ENCODE results near the gene PCDHA4. TPM values are rescaled to one million over a fixed set of nuclear protein-coding genes. Genes with fewer than 3 reads are reported as not detected.
"Not testable (repeated sequence)": the region's sequence is repeated elsewhere in the genome, so short reads cannot be mapped to it uniquely, and the experiment has no call there.

PCDHA4 gene
- polyA plus RNA-seq, 4 donors, result 0.19 to 0.57 TPM; not detected in 2

DNA sequence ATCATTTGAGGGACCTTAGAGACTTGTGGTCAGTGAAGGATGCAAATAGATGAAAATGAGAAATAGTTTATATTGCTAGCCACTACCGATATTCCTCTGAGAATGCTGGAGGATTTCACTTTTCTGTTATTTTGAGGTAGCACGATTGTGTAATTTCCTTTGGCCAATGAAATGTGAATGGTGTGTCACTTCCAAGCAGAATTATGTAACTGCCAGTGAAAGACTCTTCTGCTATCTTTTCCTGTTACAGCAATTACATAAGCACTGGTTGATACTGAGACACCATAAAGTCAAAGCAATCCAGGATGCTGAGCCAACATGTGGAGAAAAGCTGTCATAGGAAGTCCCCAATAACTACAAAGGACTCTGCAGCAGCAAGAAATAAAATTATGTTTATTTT is 15.8 kb upstream of the PCDHA4 start:
- Histone ChIP-seq H3K4me3 (ENCODE audit: low read depth in 1 of 3, low read length in 3 of 3) (no peak overlapping the region), H3K4me1 (ENCODE audit: control insufficient read depth in 3 of 3, insufficient read depth in 2 of 3, low read depth in 1 of 3, low read length in 2 of 3) (no peaks in the 10 kb centered on the region), H3K36me3 (ENCODE audit: control insufficient read depth in 3 of 3, insufficient read depth in 2 of 3, low read depth in 1 of 3, low read length in 3 of 3) (no peaks in the 10 kb centered on the region), H3K27ac (ENCODE audit: low read depth in 1 of 3, low read length in 2 of 3) (no peak overlapping the region), H3K9me3 (ENCODE audit: control insufficient read depth in 2 of 2, insufficient read depth in 1 of 2, low read depth in 1 of 2, low read length in 1 of 2) (peaks cover 6 to 46% of the 10 kb centered on the region in 2 donors), H3K27me3 (ENCODE audit: control insufficient read depth in 3 of 3, insufficient read depth in 3 of 3, low read length in 3 of 3) (peaks cover 0 to 15% (median 0%) of the 10 kb centered on the region in 3 donors)
- FAIRE-seq, result no peak
- 33 to 46% (median 45%) methylated on average over 2 of the region's 2 CpGs for WGBS, 3 donors
- DNase-seq, result no peak

- H3K4me1 ChIP-seq (ENCODE audit: control insufficient read depth in 3 of 3, insufficient read depth in 2 of 3, low read depth in 1 of 3, low read length in 2 of 3), result no peaks in the 10 kb centered on the region
- H3K36me3 ChIP-seq (ENCODE audit: control insufficient read depth in 3 of 3, insufficient read depth in 2 of 3, low read depth in 1 of 3, low read length in 3 of 3), result no peaks in the 10 kb centered on the region
- WGBS, 3 donors, result 24 to 41% (median 41%) methylated on average over 27 of the region's 27 CpGs
- H3K9me3 ChIP-seq (ENCODE audit: control insufficient read depth in 2 of 2, insufficient read depth in 1 of 2, low read depth in 1 of 2, low read length in 1 of 2), result peaks cover 9 to 32% of the 10 kb centered on the region in 2 donors
- FAIRE-seq (no peak), DNase-seq (no peak)
- H3K27ac ChIP-seq (ENCODE audit: low read depth in 1 of 3, low read length in 2 of 3), result no peak within 1 kb of the TSS
- peaks cover 0 to 7% (median 0%) of the 10 kb centered on the region in 3 donors for H3K27me3 ChIP-seq (ENCODE audit: control insufficient read depth in 3 of 3, insufficient read depth in 3 of 3, low read length in 3 of 3)
- H3K4me3 ChIP-seq (ENCODE audit: low read depth in 1 of 3, low read length in 3 of 3), result no peak within 1 kb of the TSS
These were observed 12.1 kb upstream of the PCDHA4 start, which contains the start of gene PCDHA2 for GRCh38 chr5:140794595-140795258. PCDHA2 (plus strand) TSS chr5:140794852.

GRCh38 chr5:140795259-140795641 is 11.6 kb upstream of the PCDHA4 start:
- no peaks in the 10 kb centered on the region for H3K4me1 ChIP-seq (ENCODE audit: control insufficient read depth in 3 of 3, insufficient read depth in 2 of 3, low read depth in 1 of 3, low read length in 2 of 3)
- peaks cover 9 to 32% of the 10 kb centered on the region in 2 donors for H3K9me3 ChIP-seq (ENCODE audit: control insufficient read depth in 2 of 2, insufficient read depth in 1 of 2, low read depth in 1 of 2, low read length in 1 of 2)
- DNase-seq (no peak), FAIRE-seq (no peak)
- H3K4me3 ChIP-seq (ENCODE audit: low read depth in 1 of 3, low read length in 3 of 3), result no peak overlapping the region
- no peaks in the 10 kb centered on the region for H3K36me3 ChIP-seq (ENCODE audit: control insufficient read depth in 3 of 3, insufficient read depth in 2 of 3, low read depth in 1 of 3, low read length in 3 of 3)
- WGBS, 3 donors, result 26 to 42% (median 36%) methylated on average over 15 of the region's 15 CpGs
- no peak overlapping the region for H3K27ac ChIP-seq (ENCODE audit: low read depth in 1 of 3, low read length in 2 of 3)
- peaks cover 0 to 7% (median 0%) of the 10 kb centered on the region in 3 donors for H3K27me3 ChIP-seq (ENCODE audit: control insufficient read depth in 3 of 3, insufficient read depth in 3 of 3, low read length in 3 of 3)

DNA sequence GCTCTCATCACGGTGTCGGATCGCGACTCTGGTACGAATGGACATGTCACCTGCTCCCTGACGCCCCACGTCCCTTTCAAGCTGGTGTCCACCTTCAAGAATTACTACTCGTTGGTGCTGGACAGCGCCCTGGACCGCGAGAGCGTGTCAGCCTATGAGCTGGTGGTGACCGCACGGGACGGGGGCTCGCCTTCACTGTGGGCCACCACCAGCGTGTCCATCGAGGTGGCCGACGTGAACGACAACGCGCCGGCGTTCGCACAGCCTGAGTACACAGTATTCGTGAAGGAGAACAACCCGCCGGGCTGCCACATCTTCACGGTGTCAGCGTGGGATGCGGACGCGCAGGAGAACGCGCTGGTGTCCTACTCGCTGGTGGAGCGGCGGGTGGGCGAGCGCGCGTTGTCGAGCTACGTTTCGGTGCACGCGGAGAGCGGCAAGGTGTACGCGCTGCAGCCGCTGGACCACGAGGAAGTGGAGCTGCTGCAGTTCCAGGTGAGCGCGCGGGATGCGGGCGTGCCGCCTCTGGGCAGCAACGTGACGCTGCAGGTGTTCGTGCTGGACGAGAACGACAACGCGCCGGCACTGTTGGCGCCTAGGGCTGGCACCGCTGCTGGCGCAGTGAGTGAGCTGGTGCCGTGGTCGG is 10.7 kb upstream of the PCDHA4 start:
- FAIRE-seq; H3K27me3 ChIP-seq (ENCODE audit: control insufficient read depth in 3 of 3, insufficient read depth in 3 of 3, low read length in 3 of 3); H3K27ac ChIP-seq (ENCODE audit: low read depth in 1 of 3, low read length in 2 of 3); H3K36me3 ChIP-seq (ENCODE audit: control insufficient read depth in 3 of 3, insufficient read depth in 2 of 3, low read depth in 1 of 3, low read length in 3 of 3); DNase-seq; H3K4me1 ChIP-seq (ENCODE audit: control insufficient read depth in 3 of 3, insufficient read depth in 2 of 3, low read depth in 1 of 3, low read length in 2 of 3); H3K4me3 ChIP-seq (ENCODE audit: low read depth in 1 of 3, low read length in 3 of 3): not testable (repeated sequence)
- 62 to 80% (median 78%) methylated on average over 69 to 72 of the region's 72 CpGs for WGBS, 3 donors
- H3K9me3 ChIP-seq (ENCODE audit: control insufficient read depth in 2 of 2, insufficient read depth in 1 of 2, low read depth in 1 of 2, low read length in 1 of 2), result peaks cover 9 to 31% of the 10 kb centered on the region in 2 donors

DNA sequence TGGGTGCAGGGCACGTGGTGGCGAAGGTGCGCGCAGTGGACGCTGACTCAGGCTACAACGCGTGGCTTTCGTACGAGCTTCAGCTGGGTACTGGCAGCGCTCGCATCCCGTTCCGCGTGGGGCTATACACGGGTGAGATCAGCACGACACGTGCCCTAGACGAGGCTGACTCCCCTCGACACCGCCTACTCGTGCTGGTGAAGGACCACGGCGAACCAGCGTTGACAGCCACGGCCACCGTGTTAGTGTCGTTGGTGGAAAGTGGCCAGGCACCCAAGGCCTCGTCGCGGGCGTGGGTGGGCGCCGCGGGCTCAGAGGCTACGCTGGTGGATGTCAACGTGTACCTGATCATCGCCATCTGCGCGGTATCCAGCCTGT is 10.2 kb upstream of the PCDHA4 start:
- no peak for FAIRE-seq
- Histone ChIP-seq H3K4me3 (ENCODE audit: low read depth in 1 of 3, low read length in 3 of 3) (no peak overlapping the region), H3K9me3 (ENCODE audit: control insufficient read depth in 2 of 2, insufficient read depth in 1 of 2, low read depth in 1 of 2, low read length in 1 of 2) (peaks cover 10 to 34% of the 10 kb centered on the region in 2 donors), H3K27ac (ENCODE audit: low read depth in 1 of 3, low read length in 2 of 3) (no peak overlapping the region), H3K27me3 (ENCODE audit: control insufficient read depth in 3 of 3, insufficient read depth in 3 of 3, low read length in 3 of 3) (peaks cover 0 to 13% (median 0%) of the 10 kb centered on the region in 3 donors), H3K36me3 (ENCODE audit: control insufficient read depth in 3 of 3, insufficient read depth in 2 of 3, low read depth in 1 of 3, low read length in 3 of 3) (no peaks in the 10 kb centered on the region), H3K4me1 (ENCODE audit: control insufficient read depth in 3 of 3, insufficient read depth in 2 of 3, low read depth in 1 of 3, low read length in 2 of 3) (no peaks in the 10 kb centered on the region)
- whole genome bisulfite sequencing, 3 donors, result 61 to 81% (median 76%) methylated on average over 39 of the region's 39 CpGs
- DNase-seq, result no peak

DNA sequence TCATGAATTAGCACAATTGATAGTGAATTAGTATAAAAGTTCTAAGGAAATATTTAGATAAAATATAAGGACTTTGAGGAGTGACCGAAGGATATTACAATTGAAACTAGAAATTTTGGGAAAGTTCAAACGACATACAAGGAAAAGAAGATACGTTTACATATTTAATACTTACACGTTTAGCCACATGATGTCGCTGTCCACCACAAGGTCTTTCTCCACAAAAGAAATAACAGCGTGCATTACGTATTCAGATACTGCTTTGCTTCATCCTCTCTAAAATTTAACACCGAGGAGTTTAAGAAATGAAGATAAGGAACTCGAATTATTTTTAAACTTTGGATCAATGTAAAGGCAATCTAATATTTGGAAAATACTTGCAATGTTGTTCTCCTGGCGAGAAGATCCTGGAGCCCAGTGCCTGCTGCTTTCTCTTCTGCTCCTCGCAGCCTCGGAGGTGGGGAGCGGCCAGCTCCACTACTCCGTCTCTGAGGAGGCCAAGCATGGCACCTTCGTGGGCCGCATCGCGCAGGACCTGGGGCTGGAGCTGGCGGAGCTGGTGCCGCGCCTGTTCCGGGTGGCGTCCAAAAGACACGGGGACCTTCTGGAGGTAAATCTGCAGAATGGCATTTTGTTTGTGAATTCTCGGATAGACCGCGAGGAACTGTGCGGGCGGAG is 5.9 kb upstream of the PCDHA4 start, which contains the start of gene PCDHA3:
PCDHA3 (plus strand) TSS at position 242 of the 678 bp plus-strand sequence.
- 23 to 40% (median 38%) methylated on average over 29 of the region's 29 CpGs for WGBS, 3 donors
- FAIRE-seq, result no peak
- no peak within 1 kb of the TSS for H3K27ac ChIP-seq (ENCODE audit: low read depth in 1 of 3, low read length in 2 of 3)
- H3K9me3 ChIP-seq (ENCODE audit: control insufficient read depth in 2 of 2, insufficient read depth in 1 of 2, low read depth in 1 of 2, low read length in 1 of 2), result peaks cover 14 to 34% of the 10 kb centered on the region in 2 donors
- H3K27me3 ChIP-seq (ENCODE audit: control insufficient read depth in 3 of 3, insufficient read depth in 3 of 3, low read length in 3 of 3), result peaks cover 0 to 8% (median 0%) of the 10 kb centered on the region in 3 donors
- H3K4me1 ChIP-seq (ENCODE audit: control insufficient read depth in 3 of 3, insufficient read depth in 2 of 3, low read depth in 1 of 3, low read length in 2 of 3), result no peaks in the 10 kb centered on the region
- H3K4me3 ChIP-seq (ENCODE audit: low read depth in 1 of 3, low read length in 3 of 3), result no peak within 1 kb of the TSS
- H3K36me3 ChIP-seq (ENCODE audit: control insufficient read depth in 3 of 3, insufficient read depth in 2 of 3, low read depth in 1 of 3, low read length in 3 of 3), result no peaks in the 10 kb centered on the region
- DNase-seq, result no peak

- 18 to 41% (median 32%) methylated on average over 16 of the region's 16 CpGs for WGBS, 3 donors
- H3K27me3 ChIP-seq (ENCODE audit: control insufficient read depth in 3 of 3, insufficient read depth in 3 of 3, low read length in 3 of 3), result peaks cover 0 to 8% (median 0%) of the 10 kb centered on the region in 3 donors
- no peaks in the 10 kb centered on the region for H3K4me1 ChIP-seq (ENCODE audit: control insufficient read depth in 3 of 3, insufficient read depth in 2 of 3, low read depth in 1 of 3, low read length in 2 of 3)
- DNase-seq (no peak), FAIRE-seq (no peak)
- H3K9me3 ChIP-seq (ENCODE audit: control insufficient read depth in 2 of 2, insufficient read depth in 1 of 2, low read depth in 1 of 2, low read length in 1 of 2), result peaks cover 12 to 29% of the 10 kb centered on the region in 2 donors
- no peak overlapping the region for H3K4me3 ChIP-seq (ENCODE audit: low read depth in 1 of 3, low read length in 3 of 3)
- no peaks in the 10 kb centered on the region for H3K36me3 ChIP-seq (ENCODE audit: control insufficient read depth in 3 of 3, insufficient read depth in 2 of 3, low read depth in 1 of 3, low read length in 3 of 3)
- no peak overlapping the region for H3K27ac ChIP-seq (ENCODE audit: low read depth in 1 of 3, low read length in 2 of 3)
These were observed 5.4 kb upstream of the PCDHA4 start for GRCh38 chr5:140801494-140801841.

DNA sequence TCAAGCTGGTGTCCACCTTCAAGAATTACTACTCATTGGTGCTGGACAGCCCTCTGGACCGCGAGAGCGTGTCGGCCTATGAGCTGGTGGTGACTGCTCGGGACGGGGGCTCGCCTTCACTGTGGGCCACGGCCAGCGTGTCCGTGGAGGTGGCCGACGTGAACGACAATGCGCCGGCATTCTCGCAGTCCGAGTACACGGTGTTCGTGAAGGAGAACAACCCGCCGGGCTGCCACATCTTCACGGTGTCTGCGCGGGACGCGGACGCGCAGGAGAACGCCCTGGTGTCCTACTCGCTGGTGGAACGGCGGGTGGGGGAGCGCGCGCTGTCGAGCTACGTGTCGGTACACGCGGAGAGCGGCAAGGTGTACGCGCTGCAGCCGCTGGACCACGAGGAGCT is 4.5 kb upstream of the PCDHA4 start:
- H3K4me3 ChIP-seq (ENCODE audit: low read depth in 1 of 3, low read length in 3 of 3); H3K4me1 ChIP-seq (ENCODE audit: control insufficient read depth in 3 of 3, insufficient read depth in 2 of 3, low read depth in 1 of 3, low read length in 2 of 3); H3K27ac ChIP-seq (ENCODE audit: low read depth in 1 of 3, low read length in 2 of 3); H3K36me3 ChIP-seq (ENCODE audit: control insufficient read depth in 3 of 3, insufficient read depth in 2 of 3, low read depth in 1 of 3, low read length in 3 of 3); DNase-seq; FAIRE-seq: not testable (repeated sequence)
- WGBS, 3 donors, result 55 to 77% (median 69%) methylated on average over 45 of the region's 45 CpGs
- H3K9me3 ChIP-seq (ENCODE audit: control insufficient read depth in 2 of 2, insufficient read depth in 1 of 2, low read depth in 1 of 2, low read length in 1 of 2), result peaks cover 6 to 27% of the 10 kb centered on the region in 2 donors
- H3K27me3 ChIP-seq (ENCODE audit: control insufficient read depth in 3 of 3, insufficient read depth in 3 of 3, low read length in 3 of 3), result peaks cover 0 to 11% (median 0%) of the 10 kb centered on the region in 3 donors

Data from small intestine (tissue), 7 donors.